HepG2 (cell line): ENCODE results near the gene MFAP4. TPM values are rescaled to one million over a fixed set of nuclear protein-coding genes. Genes with fewer than 3 reads are reported as not detected.

Source experiments
- AHR ChIP-seq: IDR thresholded peaks from 2 replicates; pipeline ENCODE4 v1.6.1; 2018; ENCODE audit warnings: missing genetic modification reagents, missing compliant biosample characterization
- DR1 ChIP-seq: sonication (generic); formaldehyde crosslinking; IDR thresholded peaks from 2 replicates; pipeline ENCODE4 v1.8.0; 2021; ENCODE audit warnings: mild to moderate bottlenecking, missing genetic modification reagents, inconsistent platforms
- FOXC1 ChIP-seq: sonication (generic); formaldehyde crosslinking; IDR thresholded peaks from 2 replicates; pipeline ENCODE4 v1.8.0; 2022; ENCODE audit warnings: mild to moderate bottlenecking, missing genetic modification reagents, borderline replicate concordance
- ISL2 ChIP-seq: sonication (generic); formaldehyde crosslinking; IDR thresholded peaks from 2 replicates; pipeline ENCODE4 v1.5.0; 2020; ENCODE audit warnings: missing genetic modification reagents
- MAFK ChIP-seq, 2 experiments: IDR thresholded peaks in 1 of 2; conservative IDR thresholded peaks in 1 of 2; 2 replicates each; pipeline ENCODE4 v1.6.1; 2011; ENCODE audit warnings: improper control_type of control experiment in 2 of 2, low read length in 2 of 2
- NR2C2 ChIP-seq: sonication (generic); formaldehyde crosslinking; IDR thresholded peaks from 2 replicates; pipeline ENCODE4 v1.4.0; 2020; ENCODE audit warnings: missing genetic modification reagents, mild to moderate bottlenecking, moderate library complexity, borderline replicate concordance
- RCOR2 ChIP-seq: IDR thresholded peaks from 2 replicates; pipeline ENCODE4 v1.6.1; 2016; ENCODE audit warnings: missing biosample characterization, missing genetic modification reagents
- TBP ChIP-seq: sonication (generic); formaldehyde crosslinking; IDR thresholded peaks from 2 replicates; pipeline ENCODE4 v1.5.0; 2020; ENCODE audit warnings: missing genetic modification reagents
- YY1 ChIP-seq: IDR thresholded peaks from 2 replicates; pipeline ENCODE4 v1.6.1; 2011; ENCODE audit warnings: low read length, low read depth, moderate library complexity, mild to moderate bottlenecking; ENCODE audit not compliant: insufficient read depth, insufficient replicate concordance
- ZNF343 ChIP-seq: sonication (generic); formaldehyde crosslinking; IDR thresholded peaks from 2 replicates; pipeline ENCODE4 v1.4.0; 2020; ENCODE audit warnings: mild to moderate bottlenecking, missing genetic modification reagents
- ZSCAN21 ChIP-seq: sonication (generic); formaldehyde crosslinking; IDR thresholded peaks from 2 replicates; pipeline ENCODE4 v1.8.0; 2022; ENCODE audit warnings: mild to moderate bottlenecking, missing genetic modification reagents, moderate library complexity, borderline replicate concordance
- polyA plus RNA-seq, 8 experiments: library from polyadenylated mRNA; depleted of rRNA in 3 of 8; stranded (reverse) in 7 of 8; unstranded in 1 of 8; fragments of >200 nt; fragmentation: Illumina TruSeq in 4 of 8; extraction: Trizol in 4 of 8; gene quantifications; 2 replicates each; pipeline versions ENCODE4 v1.2.1 to v1.2.3, GENCODE V29; 2011 to 2016; ENCODE audit warnings: low read depth in 4 of 8, missing spikeins in 1 of 8, mixed read lengths in 1 of 8; ENCODE audit not compliant: insufficient read depth in 1 of 8
- total RNA-seq, 5 experiments: library from RNA; depleted of rRNA; stranded (reverse); fragments of >200 nt; fragmentation: Illumina TruSeq; extraction: Trizol; gene quantifications; 2 replicates each; pipeline ENCODE4 v1.2.3, GENCODE V29; 2016; ENCODE audit warnings: low read depth in 1 of 5
- TF ChIP-seq, protein P1 (sequence below): sonication (generic); formaldehyde crosslinking; IDR thresholded peaks from 2 replicates; pipeline ENCODE4 v1.5.1; 2020; ENCODE audit warnings: missing genetic modification reagents, mild to moderate bottlenecking, borderline replicate concordance
- TF ChIP-seq, protein P2 (sequence below): sonication (generic); formaldehyde crosslinking; IDR thresholded peaks from 2 replicates; pipeline ENCODE4; 2020; ENCODE audit warnings: missing genetic modification reagents, mild to moderate bottlenecking, borderline replicate concordance
- TF ChIP-seq, protein P3 (sequence below): sonication (generic); formaldehyde crosslinking; IDR thresholded peaks from 2 replicates; pipeline ENCODE4 v1.4.0; 2020; ENCODE audit warnings: missing genetic modification reagents, low read depth, mild to moderate bottlenecking, borderline replicate concordance
- TF ChIP-seq, protein P4 (sequence below): sonication (generic); formaldehyde crosslinking; IDR thresholded peaks from 2 replicates; pipeline ENCODE4 v1.8.1; 2023; ENCODE audit warnings: mild to moderate bottlenecking, moderate library complexity, missing genetic modification reagents
- TF ChIP-seq, protein P5 (sequence below): sonication (generic); formaldehyde crosslinking; IDR thresholded peaks from 2 replicates; pipeline ENCODE4 v1.4.0; 2020; ENCODE audit warnings: missing genetic modification reagents

MFAP4 gene
- total and polyA plus RNA-seq, 2 of the 13 experiments (the other 11 are each of a cell fraction or from before 2014, with no cell fraction given): 0.08 TPM; not detected in 1

DNA sequence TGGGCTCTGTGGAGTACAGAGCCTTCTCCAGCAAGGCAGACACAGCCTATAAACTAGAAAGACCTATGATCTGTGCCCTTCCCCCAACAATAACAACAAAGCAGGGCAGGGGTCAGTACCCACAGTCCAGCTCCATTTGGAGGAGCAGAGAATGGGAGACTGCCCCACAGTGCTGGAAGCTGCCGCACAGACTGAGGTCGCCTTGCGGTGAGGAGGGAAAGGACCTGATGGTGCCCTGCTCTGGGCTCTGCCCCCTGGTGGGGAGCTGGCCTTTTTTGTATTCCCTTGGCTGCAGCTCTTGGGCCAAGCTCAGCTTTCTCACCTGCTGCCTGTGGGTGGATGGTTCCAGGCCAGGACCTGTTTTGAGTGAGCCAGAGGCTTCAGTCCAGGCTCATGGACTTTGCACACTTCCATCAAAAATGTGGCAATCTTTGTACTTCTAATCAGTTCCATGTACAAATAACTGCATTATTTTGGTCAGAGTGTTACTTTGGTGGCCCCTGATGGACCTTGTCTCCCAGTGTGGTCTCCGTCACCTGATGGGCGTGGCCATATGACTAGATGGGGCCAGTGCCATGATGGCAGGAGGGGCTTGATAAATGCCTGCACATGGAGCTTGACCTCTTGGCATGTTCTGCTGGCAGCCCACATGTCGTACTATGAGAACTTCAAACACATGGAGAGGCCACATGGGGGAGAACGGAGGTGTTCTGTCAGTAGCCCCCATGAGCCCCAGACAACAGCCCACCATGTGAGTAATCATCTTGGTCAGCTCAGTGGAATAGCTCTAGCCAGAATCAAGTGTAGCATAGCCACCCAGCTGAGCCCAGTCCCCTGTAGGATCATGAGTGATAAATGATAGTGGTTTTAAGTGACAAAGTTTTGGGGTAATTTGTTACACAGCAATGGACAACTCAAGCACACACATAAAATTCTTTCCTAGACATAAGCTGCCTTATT lies 48.7 kb downstream of the MFAP4 start (continued):
- TF ChIP-seq, protein P1, sequence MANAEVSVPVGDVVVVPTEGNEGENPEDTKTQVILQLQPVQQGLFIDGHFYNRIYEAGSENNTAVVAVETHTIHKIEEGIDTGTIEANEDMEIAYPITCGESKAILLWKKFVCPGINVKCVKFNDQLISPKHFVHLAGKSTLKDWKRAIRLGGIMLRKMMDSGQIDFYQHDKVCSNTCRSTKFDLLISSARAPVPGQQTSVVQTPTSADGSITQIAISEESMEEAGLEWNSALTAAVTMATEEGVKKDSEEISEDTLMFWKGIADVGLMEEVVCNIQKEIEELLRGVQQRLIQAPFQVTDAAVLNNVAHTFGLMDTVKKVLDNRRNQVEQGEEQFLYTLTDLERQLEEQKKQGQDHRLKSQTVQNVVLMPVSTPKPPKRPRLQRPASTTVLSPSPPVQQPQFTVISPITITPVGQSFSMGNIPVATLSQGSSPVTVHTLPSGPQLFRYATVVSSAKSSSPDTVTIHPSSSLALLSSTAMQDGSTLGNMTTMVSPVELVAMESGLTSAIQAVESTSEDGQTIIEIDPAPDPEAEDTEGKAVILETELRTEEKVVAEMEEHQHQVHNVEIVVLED (CRISPR knock-in tag): peak; percentile 43; the same call in 1 of the 2 replicates
- TF ChIP-seq, protein P2, sequence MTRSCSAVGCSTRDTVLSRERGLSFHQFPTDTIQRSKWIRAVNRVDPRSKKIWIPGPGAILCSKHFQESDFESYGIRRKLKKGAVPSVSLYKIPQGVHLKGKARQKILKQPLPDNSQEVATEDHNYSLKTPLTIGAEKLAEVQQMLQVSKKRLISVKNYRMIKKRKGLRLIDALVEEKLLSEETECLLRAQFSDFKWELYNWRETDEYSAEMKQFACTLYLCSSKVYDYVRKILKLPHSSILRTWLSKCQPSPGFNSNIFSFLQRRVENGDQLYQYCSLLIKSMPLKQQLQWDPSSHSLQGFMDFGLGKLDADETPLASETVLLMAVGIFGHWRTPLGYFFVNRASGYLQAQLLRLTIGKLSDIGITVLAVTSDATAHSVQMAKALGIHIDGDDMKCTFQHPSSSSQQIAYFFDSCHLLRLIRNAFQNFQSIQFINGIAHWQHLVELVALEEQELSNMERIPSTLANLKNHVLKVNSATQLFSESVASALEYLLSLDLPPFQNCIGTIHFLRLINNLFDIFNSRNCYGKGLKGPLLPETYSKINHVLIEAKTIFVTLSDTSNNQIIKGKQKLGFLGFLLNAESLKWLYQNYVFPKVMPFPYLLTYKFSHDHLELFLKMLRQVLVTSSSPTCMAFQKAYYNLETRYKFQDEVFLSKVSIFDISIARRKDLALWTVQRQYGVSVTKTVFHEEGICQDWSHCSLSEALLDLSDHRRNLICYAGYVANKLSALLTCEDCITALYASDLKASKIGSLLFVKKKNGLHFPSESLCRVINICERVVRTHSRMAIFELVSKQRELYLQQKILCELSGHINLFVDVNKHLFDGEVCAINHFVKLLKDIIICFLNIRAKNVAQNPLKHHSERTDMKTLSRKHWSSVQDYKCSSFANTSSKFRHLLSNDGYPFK (CRISPR knock-in tag): no peak
- peak; percentile 60 for TF ChIP-seq YY1
- TF ChIP-seq AHR: 0 out of 2 replicates have a peak, but pooled peaks have one; percentile 33
- TF ChIP-seq ISL2 (CRISPR knock-in tag): peak; percentile 80
- TF ChIP-seq RCOR2: peak; percentile 75; the same call in 1 of the 2 replicates
- peak; percentile 32; the same call in 1 of the 2 replicates for TF ChIP-seq DR1 (CRISPR knock-in tag)
- TF ChIP-seq, protein P3, sequence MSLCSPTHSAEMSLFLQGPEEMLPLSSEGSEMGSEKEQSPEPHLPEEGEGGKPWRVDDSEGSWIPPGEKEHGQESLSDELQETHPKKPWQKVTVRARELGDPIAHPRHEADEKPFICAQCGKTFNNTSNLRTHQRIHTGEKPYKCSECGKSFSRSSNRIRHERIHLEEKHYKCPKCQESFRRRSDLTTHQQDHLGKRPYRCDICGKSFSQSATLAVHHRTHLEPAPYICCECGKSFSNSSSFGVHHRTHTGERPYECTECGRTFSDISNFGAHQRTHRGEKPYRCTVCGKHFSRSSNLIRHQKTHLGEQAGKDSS (CRISPR knock-in tag): peak; percentile 54; the same call in 1 of the 2 replicates
- TF ChIP-seq ZSCAN21 (CRISPR knock-in tag): peak; percentile 49; the same call in 1 of the 2 replicates
- no peak for TF ChIP-seq TBP (CRISPR knock-in tag)
- TF ChIP-seq, protein P4, sequence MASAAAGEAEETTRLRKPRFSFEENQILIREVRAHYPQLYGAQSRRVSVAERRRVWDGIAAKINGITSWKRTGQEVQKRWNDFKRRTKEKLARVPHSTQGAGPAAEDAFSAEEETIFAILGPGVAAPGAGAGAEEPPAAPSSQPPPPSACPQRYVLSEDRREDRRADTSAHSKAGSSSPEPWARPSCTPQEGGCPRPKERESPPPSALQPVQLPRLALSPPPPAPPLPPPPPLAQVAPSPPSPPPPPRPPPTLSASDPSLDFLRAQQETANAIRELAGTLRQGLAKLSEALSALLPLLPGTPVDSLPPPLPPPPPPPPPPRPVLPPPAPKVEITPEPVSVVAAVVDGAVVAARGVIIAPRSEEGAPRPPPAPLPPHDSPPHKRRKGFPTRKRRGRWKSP (CRISPR knock-in tag): peak; percentile 77; the same call in 1 of the 2 replicates
- TF ChIP-seq, protein P5, sequence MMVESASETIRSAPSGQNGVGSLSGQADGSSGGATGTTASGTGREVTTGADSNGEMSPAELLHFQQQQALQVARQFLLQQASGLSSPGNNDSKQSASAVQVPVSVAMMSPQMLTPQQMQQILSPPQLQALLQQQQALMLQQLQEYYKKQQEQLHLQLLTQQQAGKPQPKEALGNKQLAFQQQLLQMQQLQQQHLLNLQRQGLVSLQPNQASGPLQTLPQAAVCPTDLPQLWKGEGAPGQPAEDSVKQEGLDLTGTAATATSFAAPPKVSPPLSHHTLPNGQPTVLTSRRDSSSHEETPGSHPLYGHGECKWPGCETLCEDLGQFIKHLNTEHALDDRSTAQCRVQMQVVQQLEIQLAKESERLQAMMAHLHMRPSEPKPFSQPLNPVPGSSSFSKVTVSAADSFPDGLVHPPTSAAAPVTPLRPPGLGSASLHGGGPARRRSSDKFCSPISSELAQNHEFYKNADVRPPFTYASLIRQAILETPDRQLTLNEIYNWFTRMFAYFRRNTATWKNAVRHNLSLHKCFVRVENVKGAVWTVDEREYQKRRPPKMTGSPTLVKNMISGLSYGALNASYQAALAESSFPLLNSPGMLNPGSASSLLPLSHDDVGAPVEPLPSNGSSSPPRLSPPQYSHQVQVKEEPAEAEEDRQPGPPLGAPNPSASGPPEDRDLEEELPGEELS (CRISPR knock-in tag): peak; percentile 63
- TF ChIP-seq FOXC1 (CRISPR knock-in tag): peak; percentile 77; the same call in 1 of the 2 replicates
- TF ChIP-seq MAFK (conservative IDR thresholded peaks at IDR 0.05 in 1 of 2, IDR thresholded peaks at IDR 0.05 in 1 of 2; ENCODE audit: low read length in 2 of 2): no peak
- TF ChIP-seq NR2C2: peak; percentile 67; the same call in 1 of the 2 replicates
- TF ChIP-seq ZNF343 (CRISPR knock-in tag): 0 out of 2 replicates have a peak, but pooled peaks have one; percentile 1
